Measurements from ENCODE around the gene INTS2. TPM values are rescaled to one million over a fixed set of nuclear protein-coding genes. Genes with fewer than 3 reads are reported as not detected.

The INTS2 gene
- total RNA-seq, 1 experiment from 2014 or later = 11.8 TPM

- intact Hi-C loops (cut with micrococcal nuclease) = no loop called here
- CTCF ChIA-PET = interaction anchor here (0.6 kb wide), 1 partner anchor 52 kb away, joined by 4 read pairs; no protein-coding TSS in a partner anchor
- no TSS peak for BruUV-seq (replicated peaks)
Measured at GRCh38 chr17:61848247-61848646, 79.5 kb downstream of the INTS2 start.

DNA sequence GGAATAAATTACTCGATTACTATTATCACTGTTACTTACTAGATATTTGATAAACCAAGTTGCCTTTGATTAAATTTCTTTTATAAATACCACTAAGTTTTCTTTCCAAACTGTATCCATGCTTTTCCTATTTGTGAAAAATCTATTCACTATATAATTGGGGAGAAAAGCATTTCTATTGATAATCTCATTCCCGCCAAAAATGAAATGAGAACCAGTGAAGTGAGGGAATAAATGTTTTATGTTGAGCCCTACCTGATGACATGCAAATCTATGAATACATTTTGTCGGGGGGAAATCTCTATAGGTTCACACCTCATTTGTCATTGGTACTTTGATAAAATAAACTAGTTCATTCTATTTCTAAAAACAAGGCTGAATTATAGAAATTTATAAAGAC, 80.1 kb downstream of the INTS2 start:
- intact Hi-C loops (cut with micrococcal nuclease) = no loop called here
- Mint-ChIP-seq H3K36me3 (ENCODE audit: insufficient read depth, unreplicated experiment) (no peaks in the 10 kb centered on the region), H3K4me1 (ENCODE audit: insufficient read depth, unreplicated experiment) (peaks cover 8% of the 10 kb centered on the region), H3K4me3 (ENCODE audit: unreplicated experiment) (no peak overlapping the region), H3K27me3 (ENCODE audit: insufficient read depth, unreplicated experiment) (no peaks in the 10 kb centered on the region), H3K27ac (ENCODE audit: low read depth, unreplicated experiment) (no peak overlapping the region), H3K9me3 (ENCODE audit: unreplicated experiment) (no peaks in the 10 kb centered on the region)
- TF ChIP-seq, protein P1, sequence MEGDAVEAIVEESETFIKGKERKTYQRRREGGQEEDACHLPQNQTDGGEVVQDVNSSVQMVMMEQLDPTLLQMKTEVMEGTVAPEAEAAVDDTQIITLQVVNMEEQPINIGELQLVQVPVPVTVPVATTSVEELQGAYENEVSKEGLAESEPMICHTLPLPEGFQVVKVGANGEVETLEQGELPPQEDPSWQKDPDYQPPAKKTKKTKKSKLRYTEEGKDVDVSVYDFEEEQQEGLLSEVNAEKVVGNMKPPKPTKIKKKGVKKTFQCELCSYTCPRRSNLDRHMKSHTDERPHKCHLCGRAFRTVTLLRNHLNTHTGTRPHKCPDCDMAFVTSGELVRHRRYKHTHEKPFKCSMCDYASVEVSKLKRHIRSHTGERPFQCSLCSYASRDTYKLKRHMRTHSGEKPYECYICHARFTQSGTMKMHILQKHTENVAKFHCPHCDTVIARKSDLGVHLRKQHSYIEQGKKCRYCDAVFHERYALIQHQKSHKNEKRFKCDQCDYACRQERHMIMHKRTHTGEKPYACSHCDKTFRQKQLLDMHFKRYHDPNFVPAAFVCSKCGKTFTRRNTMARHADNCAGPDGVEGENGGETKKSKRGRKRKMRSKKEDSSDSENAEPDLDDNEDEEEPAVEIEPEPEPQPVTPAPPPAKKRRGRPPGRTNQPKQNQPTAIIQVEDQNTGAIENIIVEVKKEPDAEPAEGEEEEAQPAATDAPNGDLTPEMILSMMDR (IDR thresholded peaks at IDR 0.05; ENCODE audit: unreplicated experiment) = no peak
- no peak for DNase-seq (ENCODE audit: unreplicated experiment)
- no TSS peak for BruUV-seq (replicated peaks)
- ChIA-PET CTCF (interaction anchor here (0.6 kb wide), 1 partner anchor 52 kb away, joined by 4 read pairs; no protein-coding TSS in a partner anchor), POLR2A (no interaction called here)

More at GRCh38 chr17:61848247-61848646, 79.5 kb downstream of the INTS2 start:
- Mint-ChIP-seq H3K4me3 (ENCODE audit: unreplicated experiment) (no peak overlapping the region), H3K36me3 (ENCODE audit: insufficient read depth, unreplicated experiment) (no peaks in the 10 kb centered on the region), H3K4me1 (ENCODE audit: insufficient read depth, unreplicated experiment) (peaks cover 8% of the 10 kb centered on the region), H3K27me3 (ENCODE audit: insufficient read depth, unreplicated experiment) (no peaks in the 10 kb centered on the region), H3K27ac (ENCODE audit: low read depth, unreplicated experiment) (no peak overlapping the region), H3K9me3 (ENCODE audit: unreplicated experiment) (no peaks in the 10 kb centered on the region)
- TF ChIP-seq, protein P1 (IDR thresholded peaks at IDR 0.05; ENCODE audit: unreplicated experiment) = no peak
- POLR2A ChIA-PET = no interaction called here
- no peak for DNase-seq (ENCODE audit: unreplicated experiment)

DNA sequence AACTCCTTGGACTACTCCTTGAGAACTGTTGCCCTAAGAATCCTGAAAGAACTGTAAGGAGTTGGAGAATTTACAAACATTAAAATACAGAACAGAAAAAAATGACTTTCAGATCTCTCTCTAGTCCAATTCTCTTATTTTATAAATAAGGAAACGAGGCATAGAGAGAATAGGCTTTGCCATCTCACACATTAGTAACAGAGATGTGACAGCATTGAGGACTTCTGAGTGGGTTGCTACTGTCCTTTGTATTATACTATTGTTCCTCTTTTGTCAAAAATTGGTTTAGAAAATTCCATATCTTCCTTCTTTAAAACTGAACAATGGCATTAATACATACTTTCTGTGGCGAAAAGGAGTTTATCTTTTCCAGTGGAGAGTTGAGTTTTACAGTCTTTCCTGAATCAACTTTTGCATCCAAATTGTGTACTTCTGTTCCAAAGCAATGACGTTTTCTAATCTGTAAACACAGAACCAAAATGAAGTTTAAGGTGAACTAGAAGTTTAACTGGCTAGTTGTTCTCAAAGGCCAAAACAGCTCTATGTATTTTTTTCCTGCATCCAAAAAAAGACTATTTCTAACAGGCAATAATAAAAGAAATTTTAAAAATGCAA, 80.9 kb downstream of the INTS2 start:
- no peaks in the 10 kb centered on the region for H3K36me3 Mint-ChIP-seq (ENCODE audit: insufficient read depth, unreplicated experiment)
- H3K9me3 Mint-ChIP-seq (ENCODE audit: unreplicated experiment) = no peaks in the 10 kb centered on the region
- no peaks in the 10 kb centered on the region for H3K27me3 Mint-ChIP-seq (ENCODE audit: insufficient read depth, unreplicated experiment)
- H3K4me1 Mint-ChIP-seq (ENCODE audit: insufficient read depth, unreplicated experiment) = peaks cover 8% of the 10 kb centered on the region
- no peak overlapping the region for H3K4me3 Mint-ChIP-seq (ENCODE audit: unreplicated experiment)
- intact Hi-C loops (cut with micrococcal nuclease) = no loop called here
- CTCF ChIA-PET = no interaction called here
- POLR2A ChIA-PET = no interaction called here
- DNase-seq (ENCODE audit: unreplicated experiment) = no peak
- no TSS peak for BruUV-seq (replicated peaks)
- H3K27ac Mint-ChIP-seq (ENCODE audit: low read depth, unreplicated experiment) = no peak overlapping the region
- TF ChIP-seq, protein P1 (IDR thresholded peaks at IDR 0.05; ENCODE audit: unreplicated experiment) = no peak

DNA sequence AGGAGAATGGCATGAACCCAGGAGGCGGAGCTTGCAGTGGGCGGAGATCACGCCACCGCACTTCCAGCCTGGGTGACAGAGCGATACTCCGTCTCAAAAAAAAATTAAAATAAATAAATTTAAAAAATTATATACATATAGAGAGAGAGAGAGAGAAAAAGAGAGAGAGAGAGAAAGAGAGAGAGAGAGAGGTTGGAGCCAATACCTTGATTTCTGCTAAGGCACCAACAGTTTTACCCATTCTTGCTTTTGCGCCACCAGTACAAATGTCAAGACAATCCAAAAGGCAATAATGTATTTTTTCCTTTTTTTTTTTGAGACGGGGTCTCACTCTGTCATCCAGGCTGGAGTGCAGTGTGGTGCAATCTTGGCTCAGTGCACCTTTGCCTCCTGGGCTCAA, 81.7 kb downstream of the INTS2 start:
- TF ChIP-seq, protein P1 (IDR thresholded peaks at IDR 0.05; ENCODE audit: unreplicated experiment) = no peak
- no peak overlapping the region for H3K27ac Mint-ChIP-seq (ENCODE audit: low read depth, unreplicated experiment)
- no TSS peak for BruUV-seq (replicated peaks)
- H3K36me3 Mint-ChIP-seq (ENCODE audit: insufficient read depth, unreplicated experiment) = peaks cover 2% of the 10 kb centered on the region
- H3K4me3 Mint-ChIP-seq (ENCODE audit: unreplicated experiment) = no peak overlapping the region
- H3K27me3 Mint-ChIP-seq (ENCODE audit: insufficient read depth, unreplicated experiment) = no peaks in the 10 kb centered on the region
- H3K4me1 Mint-ChIP-seq (ENCODE audit: insufficient read depth, unreplicated experiment) = peaks cover 8% of the 10 kb centered on the region
- no peak for DNase-seq (ENCODE audit: unreplicated experiment)
- ChIA-PET POLR2A (interaction anchor here (0.7 kb wide), 1 partner anchor 41 kb away, joined by 3 read pairs; no protein-coding TSS in a partner anchor), CTCF (interaction anchor here (0.8 kb wide), 1 partner anchor 9 kb away, joined by 4 read pairs; no protein-coding TSS in a partner anchor)
- no peaks in the 10 kb centered on the region for H3K9me3 Mint-ChIP-seq (ENCODE audit: unreplicated experiment)
- intact Hi-C loops (cut with micrococcal nuclease) = no loop called here
